H1 (cell line): ENCODE data around the gene ACO1. TPM values are rescaled to one million over a fixed set of nuclear protein-coding genes. Genes with fewer than 3 reads are reported as not detected.

Experiments used
- polyA plus RNA-seq, 7 experiments: library from polyadenylated mRNA; depleted of rRNA in 3 of 7; stranded (reverse) in 5 of 7; unstranded in 2 of 7; fragments of >200 nt in 5 of 7; fragments of 200-250 nt in 2 of 7; gene quantifications; 1 replicate in 5 of 7; 2 replicates in 1 of 7; 4 replicates in 1 of 7; pipeline versions ENCODE4 v1.2.1 to v1.2.3, GENCODE V29; 2011 to 2013; ENCODE audit warnings: missing spikeins in 2 of 7, mixed read lengths in 2 of 7
- total RNA-seq: library from RNA; stranded (reverse); fragmentation: NEBNext Ultra II Directional; extraction: Animal tissue kit (Norgen Biotek cat#: 25700); gene quantifications from 2 replicates; pipeline ENCODE4 v1.2.1, GENCODE V29; 2021
- TF ChIP-seq, protein P1 (sequence below): IDR thresholded peaks from 2 replicates; pipeline ENCODE4 v1.6.1; 2012; ENCODE audit warnings: inconsistent platforms

The ACO1 gene
- total and polyA plus RNA-seq, 2 of the 8 experiments (the other 6 are each of a cell fraction or from before 2014, with no cell fraction given) = 39.3 to 49.8 TPM

- TF ChIP-seq, protein P1, sequence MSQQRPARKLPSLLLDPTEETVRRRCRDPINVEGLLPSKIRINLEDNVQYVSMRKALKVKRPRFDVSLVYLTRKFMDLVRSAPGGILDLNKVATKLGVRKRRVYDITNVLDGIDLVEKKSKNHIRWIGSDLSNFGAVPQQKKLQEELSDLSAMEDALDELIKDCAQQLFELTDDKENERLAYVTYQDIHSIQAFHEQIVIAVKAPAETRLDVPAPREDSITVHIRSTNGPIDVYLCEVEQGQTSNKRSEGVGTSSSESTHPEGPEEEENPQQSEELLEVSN = no peak
Measured at GRCh38 chr9:32501868-32502267, 117.4 kb downstream of the ACO1 start (continued).
